HepG2 (cell line): ENCODE results near the gene DLG2. TPM values are rescaled to one million over a fixed set of nuclear protein-coding genes. Genes with fewer than 3 reads are reported as not detected.

ENCODE experiments used
- ATAC-seq: fragments of 200-7000 bp; cut with Tn5 transposase; 3 replicates; pipeline ENCODE4 v1.9.1; 2020; ENCODE audit warnings: mild to moderate bottlenecking, moderate library complexity
- BruUV-seq: library from RNA; stranded (reverse); fragments of 400-500 nt; replicated peaks from 2 replicates; lab custom pipeline; 2021; lab: Mats Ljungman, UMichigan
- CTCF ChIA-PET: fragments of 300-600 bp; formaldehyde crosslinking; extraction: SDS; loops from one replicate; lab custom pipeline; 2021; ENCODE audit warnings: low total read pairs, inconsistent platforms, low intra/inter-chr PET ratio; lab: Yijun Ruan, JAX
- POLR2A ChIA-PET: fragments of 350-600 bp; sonication (Branson Sonifier 250); formaldehyde crosslinking; loops from one replicate; lab custom pipeline; 2020; ENCODE audit warnings: antibody characterized with exemption, inconsistent platforms; lab: Yijun Ruan, JAX
- DNase-seq: peaks from one replicate; pipeline ENCODE4 v3.0.0-alpha.2; 2015; ENCODE audit warnings: low spot score
- FAIRE-seq: peaks from 3 replicates; lab custom pipeline; 2011; peaks lifted over from hg19 to GRCh38; lab: Jason Lieb, UNC
- H2AFZ ChIP-seq: one replicate; pipeline ENCODE4 v1.6.1; 2011; ENCODE audit warnings: low read length, inconsistent platforms
- H3K27ac ChIP-seq: fragments of 300-600 bp; 3 replicates; pipeline ENCODE4 v1.8.0; 2011; ENCODE audit warnings: mixed run types, mild to moderate bottlenecking, mixed read lengths, low read length, inconsistent platforms; ENCODE audit not compliant: insufficient read depth; ENCODE audit errors: extremely low read length
- H3K27me3 ChIP-seq, 2 experiments: fragments of 200-600 bp in 1 of 2; 2 replicates in 1 of 2; 3 replicates in 1 of 2; pipeline versions ENCODE4 v1.6.0 to v1.8.0; 2011; ENCODE audit warnings: low read length in 2 of 2, mild to moderate bottlenecking in 2 of 2, moderate library complexity in 2 of 2, inconsistent platforms in 1 of 2; ENCODE audit not compliant: insufficient read depth in 2 of 2, control insufficient read depth in 1 of 2
- H3K36me3 ChIP-seq, 2 experiments: fragments of 200-600 bp in 1 of 2; replicated peaks in 1 of 2; 2 replicates in 1 of 2; 3 replicates in 1 of 2; pipeline versions ENCODE4 v1.5.1 to v1.8.0; 2011; ENCODE audit warnings: low read length in 2 of 2, inconsistent platforms in 1 of 2; ENCODE audit not compliant: insufficient read depth in 2 of 2, control insufficient read depth in 1 of 2
- H3K4me1 ChIP-seq: 2 replicates; pipeline ENCODE4 v1.5.1; 2012; ENCODE audit warnings: low read length, inconsistent platforms; ENCODE audit not compliant: insufficient read depth
- H3K4me2 ChIP-seq: 2 replicates; pipeline ENCODE4 v1.6.0; 2011; ENCODE audit warnings: low read depth, low read length, inconsistent platforms
- H3K4me3 ChIP-seq, 3 experiments: fragments of 200-600 bp in 1 of 3; sonication (generic), shearing (Covaris generic) in 1 of 3; replicated peaks in 1 of 3; 2 replicates each; pipeline ENCODE4 v1.5.1; 2011 to 2016; ENCODE audit warnings: low read length in 3 of 3, inconsistent platforms in 2 of 3, low read depth in 2 of 3, mild to moderate bottlenecking in 2 of 3, control low read depth in 1 of 3, mixed read lengths in 1 of 3; ENCODE audit not compliant: insufficient read depth in 1 of 3
- H3K79me2 ChIP-seq: one replicate; pipeline ENCODE4 v1.6.1; 2011; ENCODE audit warnings: low read length, inconsistent platforms; ENCODE audit not compliant: insufficient read depth
- H3K9ac ChIP-seq: 2 replicates; pipeline ENCODE4 v1.6.0; 2011; ENCODE audit warnings: mild to moderate bottlenecking, low read depth, low read length, inconsistent platforms; ENCODE audit not compliant: insufficient read depth
- H3K9me3 ChIP-seq: 2 replicates; pipeline ENCODE4 v1.5.1; 2012; ENCODE audit warnings: mild to moderate bottlenecking, low read length
- H4K20me1 ChIP-seq: 2 replicates; pipeline ENCODE4 v1.6.0; 2011; ENCODE audit warnings: inconsistent platforms, mild to moderate bottlenecking, low read length, moderate library complexity; ENCODE audit not compliant: insufficient read depth
- MED1 ChIP-seq: sonication (generic); formaldehyde crosslinking; IDR thresholded peaks from 2 replicates; pipeline ENCODE4 v1.4.0; 2020; ENCODE audit warnings: missing genetic modification reagents
- U2AF2 ChIP-seq: fragments of 200-400 bp; formaldehyde crosslinking; IDR thresholded peaks from 2 replicates; pipeline ENCODE4 v1.6.1; 2017; ENCODE audit warnings: low read depth, mild to moderate bottlenecking, low read length
- ZNF282 ChIP-seq: fragments of 450-650 bp; IDR thresholded peaks from 2 replicates; pipeline ENCODE4 v1.6.1; 2018; ENCODE audit not compliant: partially characterized antibody
- ZNF652 ChIP-seq: IDR thresholded peaks from 2 replicates; pipeline ENCODE4 v1.6.1; 2016; ENCODE audit warnings: low read depth, borderline replicate concordance
- ZNF790 ChIP-seq: sonication (generic); formaldehyde crosslinking; IDR thresholded peaks from 2 replicates; pipeline ENCODE4 v1.8.0; 2022; ENCODE audit warnings: missing genetic modification reagents, mild to moderate bottlenecking, borderline replicate concordance
- WGBS: methylation state at CpG from one replicate; pipeline ENCODE4 v1.1.6; 2017; ENCODE audit warnings: low lambda C conversion rate; 5-methylcytosine and 5-hydroxymethylcytosine counted together
- in situ Hi-C: cut with HindIII; loops from 2 replicates; pipeline ENCODE4 v1.10.0; 2017; ENCODE audit warnings: low pct_unique_long_range_greater_than_20kb; ENCODE audit not compliant: extremely low pct_ligation_motif_present
- intact Hi-C: fragments of 100-400 bp; cut with micrococcal nuclease; formaldehyde crosslinking; loops from one replicate; pipeline ENCODE4 v1.10.0; 2022; ENCODE audit not compliant: unreplicated experiment
- polyA plus RNA-seq, 8 experiments: library from polyadenylated mRNA; depleted of rRNA in 3 of 8; stranded (reverse) in 7 of 8; unstranded in 1 of 8; fragments of >200 nt; fragmentation: Illumina TruSeq in 4 of 8; extraction: Trizol in 4 of 8; gene quantifications; 2 replicates each; pipeline versions ENCODE4 v1.2.1 to v1.2.3, GENCODE V29; 2011 to 2016; ENCODE audit warnings: low read depth in 4 of 8, missing spikeins in 1 of 8, mixed read lengths in 1 of 8; ENCODE audit not compliant: insufficient read depth in 1 of 8
- total RNA-seq, 5 experiments: library from RNA; depleted of rRNA; stranded (reverse); fragments of >200 nt; fragmentation: Illumina TruSeq; extraction: Trizol; gene quantifications; 2 replicates each; pipeline ENCODE4 v1.2.3, GENCODE V29; 2016; ENCODE audit warnings: low read depth in 1 of 5
- TF ChIP-seq, protein P1 (sequence below): sonication (generic); formaldehyde crosslinking; IDR thresholded peaks from 2 replicates; pipeline ENCODE4 v1.5.0; 2020; ENCODE audit warnings: mild to moderate bottlenecking, low read depth, missing genetic modification reagents, borderline replicate concordance

DLG2 gene
- total and polyA plus RNA-seq, 2 of the 13 experiments (the other 11 are each of a cell fraction or from before 2014, with no cell fraction given): 0.46 to 1.0 TPM

DNA sequence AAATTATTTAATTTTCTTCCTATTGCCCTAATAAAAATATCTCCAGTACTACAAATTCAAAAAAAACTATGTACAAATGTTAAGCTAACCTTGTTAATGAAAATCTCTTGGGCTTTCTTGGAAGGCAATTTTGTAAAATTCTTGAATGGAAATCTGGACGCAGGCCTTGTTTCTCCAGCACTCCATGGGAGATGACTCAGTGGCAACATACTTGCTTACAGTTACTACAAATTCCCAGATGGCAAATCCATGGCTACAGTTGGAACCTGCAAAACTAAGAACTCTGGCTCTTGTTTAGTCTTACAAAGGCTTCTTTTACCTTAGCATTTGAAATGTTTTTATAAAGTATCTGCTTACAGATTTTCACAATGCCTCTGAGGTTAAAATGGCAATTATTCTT, 725.2 kb downstream of the DLG2 start:
- DNase-seq: no peak
- BruUV-seq: no TSS peak
- in situ Hi-C loops: no loop called here
- Histone ChIP-seq H4K20me1 (no peaks in the 10 kb centered on the region), H3K4me1 (no peaks in the 10 kb centered on the region), H3K36me3 (no peaks in the 10 kb centered on the region), H3K79me2 (no peaks in the 10 kb centered on the region), H3K4me2 (no peak overlapping the region)
- POLR2A ChIA-PET: no interaction called here
- 0% methylated on average over 1 of the region's 1 CpG for WGBS
- TF ChIP-seq ZNF282: no peak
- TF ChIP-seq, protein P1, sequence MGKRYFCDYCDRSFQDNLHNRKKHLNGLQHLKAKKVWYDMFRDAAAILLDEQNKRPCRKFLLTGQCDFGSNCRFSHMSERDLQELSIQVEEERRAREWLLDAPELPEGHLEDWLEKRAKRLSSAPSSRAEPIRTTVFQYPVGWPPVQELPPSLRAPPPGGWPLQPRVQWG (CRISPR knock-in tag): no peak
- TF ChIP-seq MED1 (CRISPR knock-in tag): no peak
- TF ChIP-seq U2AF2: no peak
- TF ChIP-seq, all 625 proteins: peak for 0
- FAIRE-seq (no peak), ATAC-seq (no peak)
- intact Hi-C loops: no loop called here
- Histone ChIP-seq H2AFZ (no peak overlapping the region), H3K27me3 (no peaks in the 10 kb centered on the region; a peak in 1 of 5 replicates), H3K9ac (no peak overlapping the region), H3K9me3 (no peaks in the 10 kb centered on the region), H3K4me3 (no peak overlapping the region), H3K27ac (no peak overlapping the region)
- CTCF ChIA-PET: no interaction called here

DNA sequence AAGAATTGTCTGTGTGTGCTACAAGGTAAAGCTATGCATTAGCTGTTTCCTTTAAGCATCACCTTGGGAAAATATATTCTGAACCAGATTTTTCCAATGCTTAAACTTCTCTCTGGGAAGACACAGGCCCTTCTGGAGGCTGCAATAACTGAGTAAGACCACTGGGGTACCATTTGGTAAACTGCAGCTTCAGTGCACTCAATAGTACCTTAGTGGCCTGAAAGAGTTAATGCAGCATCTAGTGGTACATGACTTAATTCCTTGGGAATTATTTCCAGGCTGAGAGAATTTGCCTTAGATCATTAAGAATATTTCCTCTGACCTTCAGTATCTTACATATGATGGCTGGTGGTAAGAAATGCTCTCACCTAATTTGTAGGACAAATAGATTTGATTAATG, 727.4 kb downstream of the DLG2 start:
- FAIRE-seq (no peak), ATAC-seq (peak; percentile 75), DNase-seq (peak; percentile 10)
- Histone ChIP-seq H3K79me2 (no peaks in the 10 kb centered on the region), H3K9ac (no peak overlapping the region), H3K4me3 (no peak overlapping the region), H3K9me3 (no peaks in the 10 kb centered on the region), H3K27me3 (no peaks in the 10 kb centered on the region; a peak in 1 of 5 replicates), H3K4me1 (no peaks in the 10 kb centered on the region), H2AFZ (no peak overlapping the region), H3K36me3 (no peaks in the 10 kb centered on the region), H3K4me2 (no peak overlapping the region), H4K20me1 (no peaks in the 10 kb centered on the region), H3K27ac (no peak overlapping the region)
- ChIA-PET CTCF (no interaction called here), POLR2A (no interaction called here)
- in situ Hi-C loops: no loop called here
- BruUV-seq: no TSS peak
- intact Hi-C loops: no loop called here
- TF ChIP-seq ZNF652 (CRISPR knock-in tag) (peak; percentile 59), ZNF790 (CRISPR knock-in tag) (no peak)
